ENCODE measurements around the gene TRAM2. TPM values are rescaled to one million over a fixed set of nuclear protein-coding genes. Genes with fewer than 3 reads are reported as not detected.

Gene TRAM2
- total RNA-seq, 1 experiment from 2014 or later, result 39.1 TPM

DNA sequence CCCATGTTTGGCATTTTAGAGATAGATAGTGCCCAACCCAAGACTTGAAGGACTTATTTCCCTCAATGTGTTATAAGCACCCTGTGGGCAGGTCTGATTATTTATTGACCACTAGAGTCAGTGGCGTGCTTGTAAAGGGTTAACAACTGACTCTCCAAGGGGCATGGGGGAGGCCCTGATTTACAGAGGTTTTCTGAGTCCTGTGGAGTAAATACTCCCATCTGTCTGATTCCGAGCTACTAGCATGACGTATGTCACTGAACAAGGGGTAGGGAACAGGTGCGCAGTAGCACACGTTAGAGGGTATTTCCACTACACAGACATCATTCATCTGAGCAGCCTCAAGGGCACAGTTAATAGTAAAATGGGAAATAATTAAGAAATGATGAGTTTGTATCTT, 17.4 kb upstream of the TRAM2 start:
- DNase-seq (ENCODE audit: low read depth), result no peak

DNA sequence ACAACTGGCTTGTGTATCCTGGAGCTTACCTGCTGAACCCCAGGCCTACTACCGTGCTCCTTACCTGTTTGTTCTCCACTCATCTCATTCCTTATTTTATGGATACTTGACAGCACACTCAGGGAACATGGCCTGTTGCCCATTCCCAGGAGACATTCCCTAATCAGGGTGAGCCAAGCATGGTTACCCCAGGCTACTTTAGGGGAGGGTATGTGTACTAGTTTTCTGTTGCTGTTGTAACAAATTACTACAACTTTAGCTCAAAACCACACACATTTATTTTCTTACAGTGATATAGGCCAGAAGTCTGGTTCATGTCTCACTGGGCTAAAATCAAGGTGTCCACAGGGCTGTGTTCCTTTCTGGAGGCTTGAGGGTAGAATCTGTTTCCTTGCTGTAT, 15.0 kb upstream of the TRAM2 start:
- no peak for DNase-seq (ENCODE audit: low read depth)

DNA sequence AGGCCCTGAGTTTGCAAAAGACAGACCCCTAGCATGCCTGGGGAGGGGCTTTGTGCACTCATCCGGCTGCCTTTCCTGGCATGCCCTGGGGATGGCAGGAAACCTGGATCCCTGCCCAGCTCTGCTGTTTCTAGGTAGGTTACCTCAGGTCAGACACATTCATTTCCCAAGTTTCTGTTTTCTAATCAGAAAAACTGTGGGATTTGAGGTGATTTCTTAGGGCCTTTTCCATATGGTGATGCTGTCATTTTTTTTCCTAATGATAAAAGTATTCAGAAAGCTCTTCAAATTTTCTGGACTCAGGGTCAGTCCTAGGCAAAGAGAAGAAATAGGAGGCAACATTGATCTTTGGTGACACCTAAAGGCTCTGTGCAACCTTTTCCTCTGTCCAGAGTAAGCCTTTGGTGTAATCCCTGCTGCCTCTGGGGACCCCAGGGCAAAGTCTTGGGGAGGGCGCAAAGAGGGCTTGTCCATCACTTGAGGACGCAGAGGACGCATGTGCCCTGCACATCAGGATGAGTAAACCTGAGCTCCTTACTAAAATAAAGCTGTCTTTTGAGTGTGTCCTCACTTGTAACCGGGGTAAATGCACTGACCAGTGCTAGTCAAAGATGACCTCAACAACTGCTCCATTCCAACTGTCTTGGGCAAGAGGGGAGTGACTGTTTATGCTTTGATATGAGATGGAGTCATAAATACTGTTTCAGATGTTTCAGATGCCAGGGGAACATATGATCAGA, 13.5 kb upstream of the TRAM2 start:
- no peak for DNase-seq (ENCODE audit: low read depth)

DNA sequence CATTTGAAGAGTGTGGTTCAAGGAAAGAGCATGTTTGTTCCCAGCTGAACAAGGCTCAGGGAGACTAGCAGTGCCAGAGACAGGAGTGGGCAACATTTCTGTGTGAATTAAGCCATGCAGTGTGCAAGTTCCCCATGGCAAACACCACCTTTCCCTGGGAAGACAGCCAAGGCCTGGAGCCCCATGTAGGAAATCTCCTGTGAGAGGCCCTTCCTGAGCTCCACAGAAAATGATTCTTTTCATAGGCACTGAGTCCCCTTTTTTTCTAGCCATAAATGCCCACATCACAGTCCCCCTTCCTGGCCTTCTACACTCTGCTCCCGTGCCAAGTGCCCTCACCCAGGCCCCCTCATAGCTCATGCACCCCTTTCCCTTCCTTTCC, 11.8 kb upstream of the TRAM2 start:
- DNase-seq (ENCODE audit: low read depth), result no peak

DNA sequence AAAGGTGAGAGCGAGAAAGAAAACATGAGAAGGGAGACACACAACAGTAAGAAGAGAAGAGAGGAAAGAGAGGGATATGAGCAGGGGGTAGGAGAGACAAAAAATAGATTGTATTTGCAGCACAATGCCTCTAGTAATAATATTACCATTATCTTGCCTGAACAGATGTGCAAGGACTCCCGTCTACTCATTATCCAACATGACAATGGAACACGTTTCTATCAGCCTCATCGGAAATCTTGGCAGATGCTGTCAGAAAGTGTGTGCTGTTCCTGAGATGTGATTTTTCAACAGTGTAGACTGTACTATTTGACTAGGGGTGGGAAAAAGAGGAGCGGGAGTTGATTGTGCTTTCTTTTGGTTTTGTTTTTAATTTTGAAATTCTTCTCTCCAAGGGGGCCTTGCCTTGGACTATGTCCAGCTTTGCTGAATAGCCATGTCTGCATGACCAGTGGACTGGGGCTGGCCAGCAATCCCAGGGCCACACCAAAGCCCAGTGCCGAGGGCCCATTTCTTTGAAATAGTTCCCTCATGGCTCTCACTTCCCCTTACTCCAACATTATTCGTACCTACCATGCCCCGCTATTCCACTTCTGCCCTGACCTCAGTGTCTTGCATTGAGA, 11.3 kb upstream of the TRAM2 start:
- no peak for DNase-seq (ENCODE audit: low read depth)

DNA sequence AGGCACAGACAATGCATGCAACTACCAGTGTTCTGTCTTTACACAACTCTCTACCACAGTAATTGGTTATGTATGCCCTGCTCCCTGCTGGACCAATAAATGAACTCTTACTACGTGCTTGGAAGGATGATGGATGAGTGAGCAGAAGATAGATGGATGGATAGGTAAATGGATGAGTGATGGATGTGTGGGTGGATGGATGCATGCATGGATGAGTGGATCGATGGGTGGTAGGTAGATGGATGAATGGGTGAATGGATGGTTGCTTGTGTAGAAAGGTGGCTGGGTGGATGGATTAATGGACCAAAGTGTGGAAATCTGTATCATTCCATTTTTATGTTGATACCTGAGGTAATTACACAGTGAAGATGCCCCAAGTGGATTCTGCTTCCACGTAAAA, 10.1 kb upstream of the TRAM2 start:
- DNase-seq (ENCODE audit: low read depth), result no peak

DNA sequence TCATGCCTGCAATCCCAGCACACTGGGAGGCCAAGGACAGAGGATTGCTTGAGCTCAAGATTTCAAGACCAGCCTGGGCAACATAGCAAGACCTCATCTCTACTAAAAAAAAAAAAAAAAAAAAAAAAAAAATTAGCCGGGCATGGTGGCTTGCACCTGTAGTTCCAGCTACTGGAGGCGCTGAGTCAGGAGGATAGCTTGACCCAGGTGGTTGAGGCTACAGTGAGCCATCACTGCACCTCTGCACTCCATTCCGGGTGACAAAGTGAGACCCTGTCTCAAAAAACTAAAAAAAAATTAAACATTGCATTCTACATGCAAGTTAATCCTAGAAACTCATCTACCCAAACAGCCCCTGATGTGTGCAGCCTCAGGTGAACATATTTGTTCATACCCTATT, 7.3 kb upstream of the TRAM2 start:
- DNase-seq (ENCODE audit: low read depth), result no peak

DNA sequence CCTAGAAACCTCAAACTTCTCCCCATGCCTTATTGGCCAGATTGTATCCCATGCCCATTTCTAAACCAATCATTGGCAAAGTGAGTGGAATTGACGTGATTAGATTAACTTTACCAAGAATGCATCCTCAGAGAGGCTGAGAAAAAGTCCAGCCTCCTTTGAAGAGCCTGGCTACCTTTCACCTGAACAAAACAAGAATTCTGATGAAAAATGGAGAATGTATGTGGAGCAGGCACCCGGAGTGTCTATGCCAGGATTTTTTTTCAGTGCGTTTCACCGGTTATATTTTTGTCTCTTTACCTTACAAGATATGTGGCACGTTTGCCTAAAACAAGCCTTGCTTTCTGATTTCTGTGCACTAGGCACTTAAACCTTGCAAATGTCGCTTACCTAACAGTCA, 6.1 kb upstream of the TRAM2 start:
- DNase-seq (ENCODE audit: low read depth), result no peak

DNA sequence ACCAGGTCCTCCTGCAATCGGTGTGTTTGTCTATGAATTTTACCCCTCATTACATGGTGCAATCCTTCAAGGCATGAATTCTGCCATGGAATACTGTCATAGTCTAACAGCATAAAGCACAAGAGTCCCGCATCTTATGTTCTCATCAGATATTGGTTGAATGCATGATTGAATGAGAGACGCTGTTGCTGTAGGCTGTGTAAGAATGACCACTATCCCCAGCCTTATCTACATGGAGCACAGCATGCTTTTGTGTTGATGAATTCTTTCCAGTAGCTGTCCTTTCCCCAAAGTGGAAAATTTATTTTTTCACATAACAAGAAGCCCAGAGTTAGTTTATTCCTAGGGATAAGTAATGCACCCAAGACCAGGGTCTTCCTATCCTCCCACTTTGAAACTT, 5.6 kb upstream of the TRAM2 start:
- no peak for DNase-seq (ENCODE audit: low read depth)

DNA sequence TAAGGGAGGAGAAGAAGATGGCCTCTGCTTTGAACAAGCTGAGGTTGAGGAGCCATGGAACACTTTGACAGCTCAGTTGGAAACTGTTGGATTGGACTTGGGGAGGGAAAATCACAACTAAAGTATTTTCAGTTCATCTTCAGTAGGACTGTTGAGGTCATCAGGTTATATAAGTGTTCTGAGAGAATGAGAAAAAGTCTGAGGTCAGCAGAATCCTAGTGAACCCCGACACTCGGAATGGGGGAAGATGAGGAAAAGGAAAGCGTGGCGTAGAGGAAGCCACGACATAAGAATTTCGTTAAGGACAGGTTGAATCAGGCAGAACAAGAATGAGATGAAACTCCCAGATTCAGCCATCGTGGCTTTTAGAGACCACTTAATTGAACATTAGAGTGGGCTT, 4.0 kb upstream of the TRAM2 start:
- no peak for DNase-seq (ENCODE audit: low read depth)

DNA sequence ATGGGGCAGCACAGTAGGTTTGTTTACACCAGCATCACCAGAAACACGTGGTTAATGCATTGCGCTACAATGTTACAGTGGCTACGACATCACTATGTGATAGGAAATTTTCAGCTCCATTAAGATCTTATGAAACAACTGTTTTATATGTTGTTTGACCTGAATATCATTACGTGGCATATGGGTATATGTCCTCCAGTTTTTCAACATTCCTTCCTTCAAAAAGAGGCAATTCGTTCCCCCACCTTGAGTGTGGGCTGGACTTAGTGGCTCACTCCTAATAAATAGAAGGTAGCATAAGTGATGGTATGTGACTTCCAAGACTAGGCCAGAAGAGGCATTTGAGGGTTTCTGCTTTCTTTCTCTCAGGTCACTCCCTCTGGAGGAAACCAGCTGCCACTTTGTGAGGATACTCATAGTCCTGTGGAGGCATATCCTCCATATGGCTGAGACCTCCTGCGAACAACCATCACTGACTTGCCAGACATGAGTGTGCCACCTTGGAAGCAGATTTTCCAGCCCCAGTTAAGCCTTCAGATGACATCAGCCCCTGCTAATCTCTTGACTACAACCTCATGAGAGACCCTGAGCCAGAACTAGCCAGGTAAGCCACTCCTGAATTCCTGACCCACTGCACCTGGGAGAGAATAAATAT, 2.3 kb upstream of the TRAM2 start:
- DNase-seq (ENCODE audit: low read depth), result no peak

DNA sequence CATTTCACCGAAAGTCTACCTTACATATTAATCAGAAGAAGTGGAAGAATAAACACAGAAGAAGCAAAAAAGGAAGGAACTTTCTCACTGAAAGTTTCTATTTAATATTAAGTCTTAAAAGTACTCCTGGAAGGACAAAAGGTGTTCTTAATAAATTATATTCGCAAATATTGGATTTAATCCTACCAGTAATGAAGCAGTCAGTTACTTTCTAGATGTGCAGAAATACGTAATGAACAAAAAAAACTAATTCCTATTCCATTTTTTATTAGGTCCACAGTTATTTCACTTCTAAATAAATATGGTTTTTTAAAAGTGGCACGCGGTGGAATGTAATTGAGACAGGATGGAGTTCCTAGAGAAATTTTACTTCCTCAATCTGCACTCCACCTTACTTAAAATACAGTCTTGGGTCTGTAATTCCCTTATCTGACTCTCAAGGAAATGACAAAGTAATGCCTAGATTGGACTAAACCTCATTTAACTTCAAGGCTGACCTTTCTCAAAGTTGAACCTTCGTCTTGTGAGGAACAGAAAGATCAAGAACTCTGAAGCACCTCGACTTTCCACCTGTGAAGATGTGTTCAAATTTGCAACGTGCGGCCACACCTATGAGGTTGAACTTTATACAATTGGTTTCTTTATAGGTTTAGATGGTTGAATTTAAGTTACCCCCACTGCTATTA, 1.1 kb upstream of the TRAM2 start:
- DNase-seq (ENCODE audit: low read depth), result no peak

DNA sequence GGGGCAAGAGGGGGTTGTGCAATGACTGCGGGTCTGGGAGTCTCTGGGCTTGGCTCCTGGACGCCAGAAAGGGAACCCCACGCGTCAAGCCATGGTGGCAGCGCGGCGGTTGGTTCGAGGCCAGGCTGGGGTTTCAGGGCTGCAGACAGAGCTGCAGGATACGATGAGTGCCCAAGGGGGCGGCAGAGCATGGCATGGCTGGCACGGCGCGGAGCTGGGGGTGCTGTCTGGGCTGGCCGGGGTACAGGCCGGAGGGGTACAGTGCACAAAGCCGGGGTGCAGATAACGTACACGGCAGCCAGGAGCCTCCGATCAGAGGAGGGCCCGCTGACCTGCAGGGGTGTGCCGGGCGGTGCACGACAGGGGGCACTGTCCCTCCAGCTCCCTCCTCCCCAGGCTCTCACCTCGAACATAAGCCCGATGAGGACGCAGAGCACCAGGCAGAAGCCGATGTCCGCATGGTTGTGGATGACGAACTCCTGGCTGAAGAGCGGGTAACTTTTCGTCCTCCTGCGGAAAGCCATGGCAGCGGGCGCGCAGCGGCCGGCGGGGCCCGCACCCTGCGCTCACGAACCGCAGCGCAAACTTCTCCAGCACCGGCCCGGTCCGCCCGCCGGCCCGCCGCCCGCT, 353 bp downstream of the TRAM2 start:
- DNase-seq (ENCODE audit: low read depth), result peak; percentile 92

DNA sequence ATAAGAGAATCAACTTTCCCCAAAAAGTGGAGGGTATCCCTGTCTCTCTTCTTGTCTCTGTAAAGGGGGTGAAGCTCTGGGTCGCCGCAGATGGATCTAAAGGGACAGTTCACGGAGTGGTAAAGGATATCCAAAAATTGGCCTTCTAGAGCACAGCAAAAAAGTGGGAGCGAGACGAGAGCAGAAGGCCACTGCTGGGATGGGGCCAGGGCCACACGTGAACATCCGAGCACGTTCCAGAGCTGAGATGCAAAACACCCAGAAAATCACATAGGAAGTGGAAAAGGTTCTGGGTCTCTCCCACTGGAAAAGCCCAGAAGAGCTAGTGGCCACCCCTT, 837 bp downstream of the TRAM2 start:
- DNase-seq (ENCODE audit: low read depth), result no peak

DNA sequence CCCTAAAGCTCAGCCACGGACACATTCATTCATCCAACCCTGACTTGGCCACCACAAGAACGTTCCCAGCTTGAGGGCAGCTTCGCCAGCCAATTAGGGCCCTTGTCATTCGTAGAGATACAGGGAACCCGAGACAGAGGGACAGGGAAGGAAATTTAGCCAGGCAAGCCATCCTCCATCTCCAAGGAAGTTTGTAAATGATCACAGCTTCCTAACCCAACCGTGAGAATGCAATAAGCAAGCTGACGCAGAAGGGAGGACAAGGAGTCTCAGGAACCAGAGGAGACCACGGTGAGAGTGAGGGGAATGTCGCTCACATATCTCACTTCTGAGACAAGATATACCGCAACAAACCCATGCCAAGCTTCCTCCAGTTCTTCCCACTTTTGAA, 1.4 kb downstream of the TRAM2 start:
- peak; percentile 43 for DNase-seq (ENCODE audit: low read depth)

DNA sequence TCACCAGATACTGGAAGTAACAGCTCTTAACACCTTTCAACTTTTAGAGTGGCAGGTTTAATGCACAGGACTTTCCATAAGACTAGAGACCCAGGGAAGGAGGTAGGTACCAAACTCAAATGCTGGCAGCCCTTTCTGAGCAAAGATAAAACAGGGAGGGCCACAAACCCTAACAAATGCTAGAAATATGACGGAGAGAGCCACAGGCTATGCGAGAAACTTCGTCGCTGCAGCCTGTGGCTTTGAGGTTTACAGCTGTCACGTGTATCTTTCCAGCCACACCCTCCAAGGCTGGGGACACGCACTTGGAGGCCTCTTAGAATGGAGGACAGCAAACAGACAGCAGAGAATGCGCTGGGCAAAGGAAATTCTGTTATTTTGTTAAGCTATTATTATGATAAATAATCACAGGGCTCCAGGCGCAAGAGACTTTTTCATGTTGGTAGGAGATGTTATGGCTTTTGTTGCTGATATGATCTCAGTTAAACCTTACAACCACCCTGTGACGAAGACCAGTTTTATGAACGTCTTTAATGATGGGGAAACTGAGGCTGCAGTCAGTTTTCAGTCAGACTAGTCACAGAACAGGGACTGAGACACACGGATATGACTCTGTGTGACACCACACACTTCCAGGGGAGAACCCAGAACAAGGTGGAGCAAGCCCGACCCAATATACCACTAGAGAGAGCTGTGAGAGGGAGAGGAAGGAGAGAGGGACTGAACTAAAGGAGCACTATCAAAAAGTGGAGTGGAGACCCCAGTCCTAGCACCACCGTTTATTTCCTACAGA, 2.0 kb downstream of the TRAM2 start:
- DNase-seq (ENCODE audit: low read depth), result peak; percentile 67

DNA sequence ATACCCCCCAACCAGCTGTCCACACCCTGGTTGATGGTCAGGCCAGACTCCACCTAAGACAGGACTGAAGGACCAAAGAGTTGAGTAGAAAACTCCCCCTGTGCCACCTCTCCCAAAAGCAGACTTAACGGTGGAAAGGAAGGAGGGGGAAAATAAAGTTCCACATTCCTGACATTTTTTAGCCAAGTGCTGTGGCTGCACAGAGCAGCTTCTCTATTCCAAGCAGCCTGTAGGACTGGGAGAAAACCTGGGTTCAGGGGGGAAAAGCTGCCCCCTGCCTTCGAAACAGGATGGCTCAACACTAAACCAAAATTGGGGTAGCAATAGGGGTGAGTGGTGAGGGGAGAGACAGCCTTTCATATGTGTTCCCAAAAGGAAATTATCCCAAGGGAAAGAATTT, 3.6 kb downstream of the TRAM2 start:
- no peak for DNase-seq (ENCODE audit: low read depth)

DNA sequence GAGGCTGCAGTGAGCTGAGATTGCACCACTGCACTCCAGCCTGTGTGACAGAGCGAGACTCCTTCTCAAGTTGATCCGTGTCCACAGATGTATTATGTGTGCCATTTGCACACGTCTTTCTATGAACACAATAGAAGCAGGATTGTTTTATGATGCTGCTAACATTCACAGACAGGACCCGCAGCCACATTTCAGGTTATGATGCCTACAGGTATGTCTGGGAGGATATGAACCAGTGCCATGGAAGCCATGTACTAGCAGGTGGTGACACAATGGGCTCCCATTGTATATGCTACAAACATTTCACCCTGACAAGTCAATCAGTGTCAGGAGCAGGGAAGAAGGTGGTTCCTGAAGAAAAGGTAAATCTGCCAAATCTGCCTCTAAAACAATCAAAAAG, 4.3 kb downstream of the TRAM2 start:
- DNase-seq (ENCODE audit: low read depth), result no peak

DNA sequence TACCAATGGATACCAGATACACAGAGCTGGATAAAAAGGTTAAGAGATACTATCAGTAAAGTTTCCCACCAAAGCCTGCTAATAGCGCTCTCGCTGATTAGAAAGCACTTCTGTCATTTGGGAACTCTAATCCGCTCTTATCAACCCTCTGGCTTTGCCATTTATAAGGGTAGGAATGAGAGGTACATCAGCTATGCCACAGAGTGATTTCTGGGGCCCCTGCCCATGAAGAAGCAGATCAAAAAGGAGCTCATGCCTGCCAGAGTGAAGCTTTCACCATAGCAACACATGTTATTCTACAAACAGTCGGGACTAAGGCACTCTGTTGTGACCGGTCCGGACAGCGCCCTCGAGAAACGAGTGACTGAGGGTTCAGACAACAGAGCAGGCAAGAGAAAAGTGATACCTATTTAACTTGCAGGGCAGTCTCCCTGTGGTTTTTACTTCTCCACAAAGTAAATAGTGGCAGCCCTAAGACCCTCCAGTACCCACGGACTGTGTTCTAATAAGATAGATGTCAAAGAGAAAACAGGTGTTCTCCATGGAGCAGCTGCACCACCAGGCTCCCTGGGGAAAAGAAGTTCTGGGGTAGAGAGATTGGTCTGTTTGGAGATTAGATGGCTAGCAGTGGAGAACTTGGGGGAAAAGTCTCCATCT, 5.6 kb downstream of the TRAM2 start:
- DNase-seq (ENCODE audit: low read depth), result no peak

DNA sequence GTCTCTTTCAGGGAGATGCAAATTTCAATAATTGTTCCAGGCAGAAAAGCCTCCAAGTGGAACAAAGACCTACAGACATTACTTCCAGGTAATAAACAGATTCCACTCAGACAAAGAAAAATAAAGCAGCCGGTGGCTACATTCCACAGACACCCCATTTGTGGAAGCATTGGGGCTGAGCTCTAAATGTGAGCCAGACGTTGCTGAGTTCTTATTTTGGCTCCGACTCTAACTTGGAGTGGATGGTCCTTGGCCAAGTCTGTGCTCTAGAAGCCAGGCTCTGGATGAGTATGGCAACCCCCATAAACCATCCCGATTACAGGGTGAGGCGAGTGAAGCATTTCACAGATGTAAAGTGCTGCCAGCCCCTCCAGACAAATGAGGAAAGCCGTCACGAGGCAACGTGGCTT, 6.6 kb downstream of the TRAM2 start:
- DNase-seq (ENCODE audit: low read depth), result peak; percentile 46

DNA sequence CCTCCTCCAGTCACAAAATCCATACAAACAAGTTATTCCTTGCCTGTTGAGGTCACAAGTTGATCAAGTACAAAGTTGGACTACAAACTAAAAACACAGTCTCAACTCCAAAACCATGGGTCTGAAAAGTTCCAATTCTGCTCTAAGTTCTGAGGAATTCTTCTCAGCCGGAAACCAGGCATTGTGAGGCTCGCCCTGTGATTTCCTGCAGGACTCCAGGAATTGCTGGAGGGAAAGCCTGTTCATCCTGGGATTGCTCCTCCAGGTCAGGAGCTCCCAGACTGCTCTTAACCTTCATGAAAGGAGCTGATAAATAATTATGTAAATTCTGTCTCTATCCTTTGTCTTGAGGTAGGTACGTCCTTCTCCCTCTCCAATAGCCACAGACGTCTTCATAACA, 8.5 kb downstream of the TRAM2 start:
- DNase-seq (ENCODE audit: low read depth), result no peak
